Astrocyte of the cerebellum (primary cell): ENCODE data around the gene GMDS.

Experiments
- DNase-seq: peaks from one replicate; pipeline ENCODE4 v3.0.0-alpha.2; 2011; ENCODE audit warnings: low read depth
- H3K4me3 ChIP-seq: 2 replicates; pipeline ENCODE4 v1.5.1; 2011; ENCODE audit warnings: mild to moderate bottlenecking, low read depth, low read length, moderate library complexity
- in situ Hi-C: cut with HindIII; loops from 2 replicates; pipeline ENCODE4 v1.10.0; 2017; ENCODE audit warnings: low sequenced_read_pairs
- TF ChIP-seq, protein P1 (sequence below): IDR thresholded peaks from 2 replicates; pipeline ENCODE4 v1.5.1; 2012; ENCODE audit warnings: low read length, low read depth, moderate library complexity, mild to moderate bottlenecking; ENCODE audit errors: missing control alignments

The GMDS gene

DNA sequence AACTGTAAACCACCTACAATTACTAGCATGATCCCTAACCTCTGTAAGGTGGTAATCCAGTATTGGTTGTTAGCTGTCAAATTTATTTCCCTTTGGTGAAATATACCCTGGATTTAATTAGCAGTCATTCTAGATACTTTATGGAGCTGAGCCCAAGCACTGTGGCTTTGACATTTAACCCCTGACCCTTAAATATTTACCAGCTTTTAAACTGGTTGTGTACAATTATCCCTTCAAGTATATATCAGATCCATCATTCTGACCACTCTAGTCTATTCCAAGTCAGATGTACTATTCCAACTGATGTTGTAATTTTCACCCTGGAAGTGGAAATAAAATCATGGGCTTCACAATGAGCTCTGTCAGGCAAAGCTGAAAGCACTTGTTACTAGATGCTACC, 406.0 kb downstream of the GMDS start:
- DNase-seq = no peak
- in situ Hi-C loops = no loop called here
- TF ChIP-seq, protein P1, sequence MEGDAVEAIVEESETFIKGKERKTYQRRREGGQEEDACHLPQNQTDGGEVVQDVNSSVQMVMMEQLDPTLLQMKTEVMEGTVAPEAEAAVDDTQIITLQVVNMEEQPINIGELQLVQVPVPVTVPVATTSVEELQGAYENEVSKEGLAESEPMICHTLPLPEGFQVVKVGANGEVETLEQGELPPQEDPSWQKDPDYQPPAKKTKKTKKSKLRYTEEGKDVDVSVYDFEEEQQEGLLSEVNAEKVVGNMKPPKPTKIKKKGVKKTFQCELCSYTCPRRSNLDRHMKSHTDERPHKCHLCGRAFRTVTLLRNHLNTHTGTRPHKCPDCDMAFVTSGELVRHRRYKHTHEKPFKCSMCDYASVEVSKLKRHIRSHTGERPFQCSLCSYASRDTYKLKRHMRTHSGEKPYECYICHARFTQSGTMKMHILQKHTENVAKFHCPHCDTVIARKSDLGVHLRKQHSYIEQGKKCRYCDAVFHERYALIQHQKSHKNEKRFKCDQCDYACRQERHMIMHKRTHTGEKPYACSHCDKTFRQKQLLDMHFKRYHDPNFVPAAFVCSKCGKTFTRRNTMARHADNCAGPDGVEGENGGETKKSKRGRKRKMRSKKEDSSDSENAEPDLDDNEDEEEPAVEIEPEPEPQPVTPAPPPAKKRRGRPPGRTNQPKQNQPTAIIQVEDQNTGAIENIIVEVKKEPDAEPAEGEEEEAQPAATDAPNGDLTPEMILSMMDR = no peak
- H3K4me3 ChIP-seq = no peak overlapping the region

DNA sequence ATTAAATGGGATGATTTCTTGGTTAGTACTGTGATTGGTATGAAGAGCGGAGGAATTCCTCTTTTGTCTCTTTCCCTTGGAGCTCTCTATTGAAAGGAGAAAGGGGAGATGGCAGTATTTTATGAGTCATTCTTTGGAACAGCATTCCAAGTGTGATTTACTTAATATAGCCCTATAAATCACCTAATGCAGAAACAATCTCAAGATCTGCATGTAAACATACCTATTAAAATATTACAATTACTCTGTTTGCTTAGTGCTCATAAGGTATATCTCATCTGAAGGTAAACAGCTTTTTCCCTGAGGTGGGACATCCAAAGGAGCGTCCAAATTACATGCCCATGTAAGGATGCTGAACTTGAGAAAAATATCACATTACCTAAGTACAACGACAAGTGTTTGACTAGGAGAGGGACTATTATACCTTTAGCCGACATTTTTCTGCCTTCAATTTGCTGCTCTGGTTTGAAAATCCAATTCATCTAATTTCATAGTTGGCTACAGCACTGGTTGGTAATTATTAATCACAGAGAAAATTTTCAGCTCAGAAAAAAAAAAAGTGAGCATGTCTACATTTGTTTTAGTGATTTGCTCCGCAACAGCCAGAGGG, 406.7 kb downstream of the GMDS start:
- in situ Hi-C loops = no loop called here
- H3K4me3 ChIP-seq = no peak overlapping the region
- TF ChIP-seq, protein P1 = no peak
- DNase-seq = peak; percentile 44

DNA sequence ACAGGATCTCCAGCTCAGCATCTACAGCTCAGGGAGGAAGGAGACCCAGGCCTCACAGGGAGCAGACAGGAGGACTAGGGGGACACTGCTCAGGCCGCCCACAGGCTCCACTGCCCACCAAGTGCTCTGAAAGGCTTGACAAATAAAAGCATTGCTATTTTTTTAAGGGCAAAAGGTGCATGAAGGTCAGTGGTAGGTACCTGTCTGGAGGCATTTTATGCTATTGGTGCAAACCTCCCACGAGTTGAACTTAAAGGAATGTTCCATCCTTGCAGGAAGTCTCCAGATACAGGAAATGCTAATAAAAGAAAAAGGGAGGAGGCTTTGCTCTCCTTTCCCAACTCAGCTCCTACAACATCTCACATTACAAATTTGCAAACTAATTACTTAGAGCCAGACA, 407.6 kb downstream of the GMDS start:
- no peak overlapping the region for H3K4me3 ChIP-seq
- DNase-seq = no peak
- TF ChIP-seq, protein P1 = no peak
- in situ Hi-C loops = no loop called here

DNA sequence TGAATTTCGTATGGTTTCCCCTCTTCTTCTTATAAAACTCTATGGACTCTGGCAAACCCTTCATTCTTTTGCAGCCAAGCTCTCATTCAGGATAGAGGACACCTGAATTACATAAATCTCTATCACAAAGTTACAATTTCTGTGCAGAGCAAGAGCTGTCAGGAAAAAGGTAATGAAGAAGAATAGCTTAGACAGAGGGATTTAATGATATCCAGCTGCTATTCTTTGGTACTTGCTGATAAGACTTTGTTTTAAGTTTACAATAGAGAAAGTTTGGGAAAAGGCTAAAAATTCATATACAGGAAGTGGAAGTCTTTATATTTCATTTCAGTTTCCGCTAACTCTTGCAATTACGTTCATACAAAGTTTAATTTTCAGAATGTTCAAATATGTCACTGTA, 408.7 kb downstream of the GMDS start:
- DNase-seq = no peak
- in situ Hi-C loops = no loop called here
- H3K4me3 ChIP-seq = no peak overlapping the region
- TF ChIP-seq, protein P1 = no peak

DNA sequence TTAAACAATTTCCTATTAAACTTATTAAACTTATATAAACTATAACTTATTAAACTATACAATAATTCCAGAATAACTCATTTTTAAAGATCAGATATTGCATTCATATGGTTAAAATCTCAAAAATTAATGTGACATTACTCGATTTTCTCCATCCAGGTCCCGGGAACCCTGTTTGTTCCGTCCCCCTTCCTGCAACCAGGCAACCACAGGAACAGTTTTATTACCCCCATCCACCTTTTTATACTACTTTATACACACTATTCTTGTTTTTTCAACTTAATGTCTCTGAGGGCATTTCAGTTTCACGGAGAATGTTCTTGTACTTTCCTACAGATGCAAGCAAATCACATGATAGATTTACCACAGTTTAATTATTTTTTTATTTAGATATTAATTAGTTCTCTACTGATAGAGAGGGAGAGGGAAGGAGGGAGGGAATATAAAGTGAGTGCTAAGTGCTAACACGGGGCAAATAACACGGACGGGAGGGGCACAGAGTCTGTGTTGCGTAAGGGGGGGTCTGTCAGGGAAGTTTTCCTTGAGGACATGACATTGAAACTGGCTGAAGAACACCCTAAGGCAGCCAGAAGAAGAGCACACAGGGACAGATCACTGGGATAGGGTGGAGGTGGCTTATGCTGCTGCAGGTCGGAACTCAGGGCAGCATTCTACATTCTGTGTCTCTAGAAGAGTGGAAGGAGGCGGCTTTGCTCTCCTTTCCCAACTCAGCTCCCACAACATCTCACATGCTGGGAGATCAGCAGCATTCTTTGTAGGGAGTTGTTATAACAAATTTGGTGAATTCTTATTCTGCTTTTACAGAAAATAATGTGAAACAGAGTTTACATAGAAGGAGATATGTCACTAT, 410.5 kb downstream of the GMDS start:
- no peak overlapping the region for H3K4me3 ChIP-seq
- TF ChIP-seq, protein P1 = no peak
- in situ Hi-C loops = no loop called here
- no peak for DNase-seq

DNA sequence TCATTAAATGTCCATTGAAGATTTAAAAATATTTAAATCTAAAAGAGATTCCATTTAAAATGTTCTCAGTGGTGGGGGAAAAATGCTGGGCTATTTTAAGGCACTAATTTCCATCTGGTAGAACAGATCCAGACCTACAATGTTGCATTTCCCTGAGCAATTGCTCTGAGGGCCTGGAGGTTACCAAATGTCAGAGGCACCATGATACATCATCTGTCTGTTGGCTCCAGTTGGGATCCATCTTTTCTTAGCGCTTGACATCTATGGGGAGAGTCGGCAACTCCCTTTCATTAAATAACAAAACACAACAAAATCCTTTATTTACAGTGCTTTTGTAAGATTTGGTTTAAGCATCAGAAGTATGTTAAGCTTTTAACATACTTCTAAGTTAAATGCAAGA, 411.2 kb downstream of the GMDS start:
- TF ChIP-seq, protein P1 = no peak
- DNase-seq = no peak
- in situ Hi-C loops = no loop called here
- H3K4me3 ChIP-seq = no peak overlapping the region
